Posterior vena cava (tissue), 2 donors: ENCODE results near the gene OR10X1. TPM values are rescaled to one million over a fixed set of nuclear protein-coding genes. Genes with fewer than 3 reads are reported as not detected.

Experiments used
- DNase-seq: peaks from one replicate; pipeline ENCODE4 v3.0.0-alpha.2; 2020; ENCODE audit warnings: low spot score
- intact Hi-C, 2 donors: fragments of 100-400 bp; cut with DNase I; formaldehyde crosslinking; loops; one replicate each; pipeline versions ENCODE4 v1.14.1 to v1.14.2; 2022 to 2023
- long read RNA-seq, 2 donors: library from polyadenylated mRNA; unstranded; transcript quantifications; one replicate each; pipeline ENCODE4 v2.0.0, GENCODE V29; 2020 to 2021
- total RNA-seq, 2 donors: library from RNA; stranded (reverse); fragmentation: NEBNext Ultra II Directional; extraction: Animal tissue kit (Norgen Biotek cat#: 25700); gene quantifications; one replicate each; pipeline ENCODE4 v1.2.1, GENCODE V29; 2021
- donor health status: DM: yes; HTN: yes; CAD: no.
- donor health status: DM: yes; HTN: yes; CAD: no.

The OR10X1 gene
- total RNA-seq = not detected
- long read RNA-seq, donor 1 = 0 reads
- long read RNA-seq, donor 2 = 0 reads

- intact Hi-C loops = no loop called here
- no peak for DNase-seq
These were observed at the start of gene OR10X1 for GRCh38 chr1:158579733-158580132. TSS of gene OR10X1 (minus strand) at chr1:158579899. CDS start at chr1:158579899, 0 bp downstream.

- DNase-seq = no peak
- intact Hi-C loops = no loop called here
These were observed 34.1 kb upstream of the OR10X1 start for GRCh38 chr1:158613764-158614163.

- DNase-seq = no peak
- intact Hi-C loops = no loop called here
These were observed 32.2 kb upstream of the OR10X1 start for GRCh38 chr1:158611916-158612315.

GRCh38 chr1:158607296-158607695 lies 27.6 kb upstream of the OR10X1 start:
- intact Hi-C loops = no loop called here
- no peak for DNase-seq

- no peak for DNase-seq
- intact Hi-C loops = no loop called here
These were observed 25.3 kb upstream of the OR10X1 start, which contains the start of gene OR10Z1 for GRCh38 chr1:158604968-158605367. TSS of gene OR10Z1 (plus strand) at chr1:158605268. CDS start at chr1:158606439, 1,171 bp downstream.

- no peak for DNase-seq
- intact Hi-C loops = no loop called here
These were observed 21.0 kb upstream of the OR10X1 start for GRCh38 chr1:158600735-158601134.

- DNase-seq = no peak
- intact Hi-C loops = no loop called here
These were observed 7.2 kb upstream of the OR10X1 start for GRCh38 chr1:158586942-158587341.

GRCh38 chr1:158583962-158584361 lies 4.3 kb upstream of the OR10X1 start:
- DNase-seq = no peak

GRCh38 chr1:158577561-158577960 lies 2.1 kb downstream of the OR10X1 start:
- no peak for DNase-seq
- intact Hi-C loops = no loop called here

More at GRCh38 chr1:158583962-158584361, 4.3 kb upstream of the OR10X1 start:
- intact Hi-C loops = no loop called here

GRCh38 chr1:158572226-158572625 lies 7.5 kb downstream of the OR10X1 start:
- no peak for DNase-seq
- intact Hi-C loops = loop anchor here in 1 of 2 donors (5.0 kb wide), 1 partner anchor 60 kb away; no protein-coding TSS in a partner anchor

GRCh38 chr1:158570480-158570879 lies 9.2 kb downstream of the OR10X1 start, which contains the start of gene OR6P1:
TSS of gene OR6P1 (minus strand) at chr1:158570580. CDS start at chr1:158563604, 6,976 bp downstream.
- intact Hi-C loops = loop anchor here in 1 of 2 donors (5.0 kb wide), 1 partner anchor 58 kb away; no protein-coding TSS in a partner anchor
- no peak for DNase-seq

GRCh38 chr1:158564608-158565007 lies 15.1 kb downstream of the OR10X1 start:
- DNase-seq = no peak
- intact Hi-C loops = no loop called here

- intact Hi-C loops = no loop called here
- DNase-seq = no peak
These were observed 15.8 kb downstream of the OR10X1 start for GRCh38 chr1:158563853-158564252.

- intact Hi-C loops = no loop called here
- no peak for DNase-seq
These were observed 20.0 kb downstream of the OR10X1 start for GRCh38 chr1:158559696-158560095.

- no peak for DNase-seq
- intact Hi-C loops = no loop called here
These were observed 25.3 kb downstream of the OR10X1 start, which contains the start of gene OR6Y1 for GRCh38 chr1:158554352-158554751. TSS of gene OR6Y1 (minus strand) at chr1:158554405. CDS start at chr1:158548105, 6,300 bp downstream.

GRCh38 chr1:158552296-158552695 lies 27.4 kb downstream of the OR10X1 start:
- intact Hi-C loops = no loop called here
- DNase-seq = no peak

GRCh38 chr1:158547533-158547932 lies 32.2 kb downstream of the OR10X1 start:
- DNase-seq = no peak

GRCh38 chr1:158537609-158538008 lies 42.1 kb downstream of the OR10X1 start:
- intact Hi-C loops = no loop called here
- no peak for DNase-seq

More at GRCh38 chr1:158547533-158547932, 32.2 kb downstream of the OR10X1 start:
- intact Hi-C loops = no loop called here

GRCh38 chr1:158534496-158534895 lies 45.2 kb downstream of the OR10X1 start:
- no peak for DNase-seq
- intact Hi-C loops = no loop called here
